SK-N-SH treated with all-trans-retinoic acid at 6 μM for 48 hours (cell line): ENCODE results near the gene OR1I1.
"Not testable (repeated sequence)": the region's sequence is repeated elsewhere in the genome, so short reads cannot be mapped to it uniquely, and the experiment has no call there.

Experiments
- ATAC-seq: fragments of 200-7000 bp; cut with Tn5 transposase; 3 replicates; pipeline ENCODE4 v1.9.1; 2020; ENCODE audit warnings: mild to moderate bottlenecking, moderate library complexity
- ARNTL ChIP-seq: fragments of 450-650 bp; formaldehyde crosslinking; IDR thresholded peaks from 2 replicates; pipeline ENCODE4 v1.5.0; 2020; ENCODE audit warnings: low read depth, mild to moderate bottlenecking, moderate library complexity, borderline replicate concordance
- BACH2 ChIP-seq: fragments of 250-450 bp; sonication (Bioruptor Pico); IDR thresholded peaks from 2 replicates; pipeline ENCODE4 v1.9.0; 2021; ENCODE audit warnings: mild to moderate bottlenecking, borderline replicate concordance
- CSDC2 ChIP-seq: fragments of 250-450 bp; sonication (Bioruptor Pico); IDR thresholded peaks from 2 replicates; pipeline ENCODE4 v1.5.0; 2020; ENCODE audit warnings: mild to moderate bottlenecking, moderate library complexity
- ESRRG ChIP-seq: fragments of 250-450 bp; sonication (Bioruptor Pico); IDR thresholded peaks from 2 replicates; pipeline ENCODE4 v1.6.1; 2021; ENCODE audit warnings: mild to moderate bottlenecking
- GLIS3 ChIP-seq: fragments of 250-450 bp; sonication (Bioruptor Pico); IDR thresholded peaks from 2 replicates; pipeline ENCODE4 v1.5.0; 2020; ENCODE audit warnings: mild to moderate bottlenecking, moderate library complexity
- ISL1 ChIP-seq: fragments of 250-450 bp; sonication (Bioruptor Pico); IDR thresholded peaks from 2 replicates; pipeline ENCODE4 v2.1.2; 2022; ENCODE audit warnings: mild to moderate bottlenecking, moderate library complexity
- OSR1 ChIP-seq: fragments of 250-450 bp; sonication (Bioruptor Pico); IDR thresholded peaks from 2 replicates; pipeline ENCODE4 v1.8.0; 2022; ENCODE audit warnings: moderate library complexity, mild to moderate bottlenecking, inconsistent platforms
- RARB ChIP-seq: fragments of 250-450 bp; sonication (Bioruptor Pico); IDR thresholded peaks from 2 replicates; pipeline ENCODE4 v1.8.0; 2021; ENCODE audit warnings: mild to moderate bottlenecking, moderate library complexity
- SNAI2 ChIP-seq: fragments of 250-450 bp; sonication (Bioruptor Pico); IDR thresholded peaks from 2 replicates; pipeline ENCODE4 v1.5.0; 2020; ENCODE audit warnings: mild to moderate bottlenecking, moderate library complexity
- TCF4 ChIP-seq: fragments of 250-450 bp; sonication (Bioruptor Pico); IDR thresholded peaks from 2 replicates; pipeline ENCODE4 v1.8.0; 2021; ENCODE audit warnings: mild to moderate bottlenecking, moderate library complexity, borderline replicate concordance
- TOX ChIP-seq: fragments of 250-450 bp; sonication (Bioruptor Pico); IDR thresholded peaks from 2 replicates; pipeline ENCODE4 v1.8.0; 2021; ENCODE audit warnings: mild to moderate bottlenecking, moderate library complexity, borderline replicate concordance
- ZC3H10 ChIP-seq: fragments of 250-450 bp; sonication (Bioruptor Pico); IDR thresholded peaks from 2 replicates; pipeline ENCODE4 v1.5.1; 2021; ENCODE audit warnings: mild to moderate bottlenecking, moderate library complexity
- ZFP3 ChIP-seq: fragments of 250-450 bp; sonication (Bioruptor Pico); IDR thresholded peaks from 2 replicates; pipeline ENCODE4 v1.5.0; 2020; ENCODE audit warnings: mild to moderate bottlenecking, moderate library complexity
- ZFP30 ChIP-seq: fragments of 450-650 bp; formaldehyde crosslinking; IDR thresholded peaks from 2 replicates; pipeline ENCODE4 v1.5.0; 2022; ENCODE audit warnings: mild to moderate bottlenecking, moderate library complexity
- ZNF565 ChIP-seq: fragments of 450-650 bp; formaldehyde crosslinking; conservative IDR thresholded peaks from 2 replicates; pipeline ENCODE4 v1.5.0; 2020; ENCODE audit warnings: low read depth, mild to moderate bottlenecking, moderate library complexity
- ZNF70 ChIP-seq: fragments of 450-650 bp; formaldehyde crosslinking; IDR thresholded peaks from 2 replicates; pipeline ENCODE4 v1.5.0; 2020; ENCODE audit warnings: mild to moderate bottlenecking, moderate library complexity
- ZNF8 ChIP-seq: fragments of 450-650 bp; formaldehyde crosslinking; IDR thresholded peaks from 2 replicates; pipeline ENCODE4 v1.5.0; 2020; ENCODE audit warnings: mild to moderate bottlenecking, moderate library complexity
- TF ChIP-seq, protein P1 (sequence below): fragments of 250-450 bp; sonication (Bioruptor Pico); IDR thresholded peaks from 2 replicates; pipeline ENCODE4 v1.8.0; 2021; ENCODE audit warnings: low read depth, mild to moderate bottlenecking, moderate library complexity, borderline replicate concordance
- TF ChIP-seq, protein P2 (sequence below): fragments of 250-450 bp; sonication (Bioruptor Pico); IDR thresholded peaks from 2 replicates; pipeline ENCODE4 v1.5.0; 2020; ENCODE audit warnings: mild to moderate bottlenecking, moderate library complexity
- TF ChIP-seq, protein P3 (sequence below): fragments of 250-450 bp; sonication (Bioruptor Pico); IDR thresholded peaks from 2 replicates; pipeline ENCODE4 v1.5.1; 2020; ENCODE audit warnings: low read depth, mild to moderate bottlenecking, moderate library complexity
- TF ChIP-seq, protein P4 (sequence below): fragments of 250-450 bp; sonication (Bioruptor Pico); IDR thresholded peaks from 2 replicates; pipeline ENCODE4 v1.5.1; 2021; ENCODE audit warnings: mild to moderate bottlenecking, moderate library complexity

Gene OR1I1

DNA sequence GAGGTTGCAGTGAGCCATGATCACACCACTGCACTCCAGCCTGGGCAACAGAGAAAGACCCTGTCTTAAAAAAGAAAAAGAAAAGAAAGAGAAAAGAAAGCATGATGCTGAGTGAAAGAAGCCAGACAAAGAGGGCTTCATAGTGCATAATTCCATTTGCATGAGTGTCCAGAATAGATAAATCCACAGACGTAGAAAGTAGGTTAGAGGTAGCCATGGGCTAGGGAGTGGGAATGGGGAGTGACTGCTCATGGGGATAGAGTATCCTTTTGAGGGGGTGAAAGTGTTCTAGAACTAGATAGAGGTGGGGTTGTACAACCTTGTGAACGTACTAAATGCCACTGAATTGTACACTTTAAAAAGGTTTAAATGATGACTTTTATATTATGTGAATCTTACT, 7.6 kb upstream of the OR1I1 start (continued):
- TF ChIP-seq, protein P1, sequence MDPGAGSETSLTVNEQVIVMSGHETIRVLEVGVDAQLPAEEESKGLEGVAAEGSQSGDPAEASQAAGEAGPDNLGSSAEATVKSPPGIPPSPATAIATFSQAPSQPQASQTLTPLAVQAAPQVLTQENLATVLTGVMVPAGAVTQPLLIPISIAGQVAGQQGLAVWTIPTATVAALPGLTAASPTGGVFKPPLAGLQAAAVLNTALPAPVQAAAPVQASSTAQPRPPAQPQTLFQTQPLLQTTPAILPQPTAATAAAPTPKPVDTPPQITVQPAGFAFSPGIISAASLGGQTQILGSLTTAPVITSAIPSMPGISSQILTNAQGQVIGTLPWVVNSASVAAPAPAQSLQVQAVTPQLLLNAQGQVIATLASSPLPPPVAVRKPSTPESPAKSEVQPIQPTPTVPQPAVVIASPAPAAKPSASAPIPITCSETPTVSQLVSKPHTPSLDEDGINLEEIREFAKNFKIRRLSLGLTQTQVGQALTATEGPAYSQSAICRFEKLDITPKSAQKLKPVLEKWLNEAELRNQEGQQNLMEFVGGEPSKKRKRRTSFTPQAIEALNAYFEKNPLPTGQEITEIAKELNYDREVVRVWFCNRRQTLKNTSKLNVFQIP (CRISPR knock-in tag): no peak
- no peak for TF ChIP-seq ARNTL
- TF ChIP-seq BACH2 (CRISPR knock-in tag): no peak
- no peak for TF ChIP-seq TCF4 (CRISPR knock-in tag)
- no peak for TF ChIP-seq ZFP30 (CRISPR knock-in tag)
- TF ChIP-seq, all 23 proteins: peak for 0

DNA sequence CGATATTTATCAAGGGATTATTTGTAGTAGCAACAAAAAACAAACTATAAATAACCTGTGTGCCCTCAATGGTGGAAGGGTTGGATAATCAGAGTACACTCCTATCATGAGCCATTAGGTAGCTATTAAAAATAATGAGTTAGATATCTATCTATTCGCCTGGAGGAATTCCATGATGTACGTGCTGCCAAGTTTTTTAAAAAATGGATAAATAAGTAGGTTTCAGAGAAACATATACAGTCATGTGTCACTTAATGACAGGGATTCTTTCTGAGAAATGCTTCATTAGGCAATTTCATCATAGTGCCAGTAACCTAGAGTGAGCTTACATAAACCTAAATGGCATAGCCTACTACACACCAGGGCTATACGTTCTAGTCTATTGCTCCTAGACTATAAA, 6.2 kb upstream of the OR1I1 start:
- no peak for ATAC-seq
- TF ChIP-seq BACH2 (CRISPR knock-in tag): no peak
- TF ChIP-seq, protein P1 (CRISPR knock-in tag): no peak
- TF ChIP-seq ARNTL: no peak
- TF ChIP-seq ZNF565 (CRISPR knock-in tag): no peak
- no peak for TF ChIP-seq ESRRG (CRISPR knock-in tag)
- TF ChIP-seq SNAI2 (CRISPR knock-in tag): no peak
- TF ChIP-seq CSDC2 (CRISPR knock-in tag): no peak
- no peak for TF ChIP-seq ZC3H10 (CRISPR knock-in tag)
- TF ChIP-seq TOX (CRISPR knock-in tag): no peak
- TF ChIP-seq ZFP3 (CRISPR knock-in tag): no peak
- no peak for TF ChIP-seq ISL1 (CRISPR knock-in tag)
- TF ChIP-seq, protein P2, sequence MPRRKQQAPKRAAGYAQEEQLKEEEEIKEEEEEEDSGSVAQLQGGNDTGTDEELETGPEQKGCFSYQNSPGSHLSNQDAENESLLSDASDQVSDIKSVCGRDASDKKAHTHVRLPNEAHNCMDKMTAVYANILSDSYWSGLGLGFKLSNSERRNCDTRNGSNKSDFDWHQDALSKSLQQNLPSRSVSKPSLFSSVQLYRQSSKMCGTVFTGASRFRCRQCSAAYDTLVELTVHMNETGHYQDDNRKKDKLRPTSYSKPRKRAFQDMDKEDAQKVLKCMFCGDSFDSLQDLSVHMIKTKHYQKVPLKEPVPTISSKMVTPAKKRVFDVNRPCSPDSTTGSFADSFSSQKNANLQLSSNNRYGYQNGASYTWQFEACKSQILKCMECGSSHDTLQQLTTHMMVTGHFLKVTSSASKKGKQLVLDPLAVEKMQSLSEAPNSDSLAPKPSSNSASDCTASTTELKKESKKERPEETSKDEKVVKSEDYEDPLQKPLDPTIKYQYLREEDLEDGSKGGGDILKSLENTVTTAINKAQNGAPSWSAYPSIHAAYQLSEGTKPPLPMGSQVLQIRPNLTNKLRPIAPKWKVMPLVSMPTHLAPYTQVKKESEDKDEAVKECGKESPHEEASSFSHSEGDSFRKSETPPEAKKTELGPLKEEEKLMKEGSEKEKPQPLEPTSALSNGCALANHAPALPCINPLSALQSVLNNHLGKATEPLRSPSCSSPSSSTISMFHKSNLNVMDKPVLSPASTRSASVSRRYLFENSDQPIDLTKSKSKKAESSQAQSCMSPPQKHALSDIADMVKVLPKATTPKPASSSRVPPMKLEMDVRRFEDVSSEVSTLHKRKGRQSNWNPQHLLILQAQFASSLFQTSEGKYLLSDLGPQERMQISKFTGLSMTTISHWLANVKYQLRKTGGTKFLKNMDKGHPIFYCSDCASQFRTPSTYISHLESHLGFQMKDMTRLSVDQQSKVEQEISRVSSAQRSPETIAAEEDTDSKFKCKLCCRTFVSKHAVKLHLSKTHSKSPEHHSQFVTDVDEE (CRISPR knock-in tag): no peak
- no peak for TF ChIP-seq ZFP30 (CRISPR knock-in tag)
- TF ChIP-seq, protein P3, sequence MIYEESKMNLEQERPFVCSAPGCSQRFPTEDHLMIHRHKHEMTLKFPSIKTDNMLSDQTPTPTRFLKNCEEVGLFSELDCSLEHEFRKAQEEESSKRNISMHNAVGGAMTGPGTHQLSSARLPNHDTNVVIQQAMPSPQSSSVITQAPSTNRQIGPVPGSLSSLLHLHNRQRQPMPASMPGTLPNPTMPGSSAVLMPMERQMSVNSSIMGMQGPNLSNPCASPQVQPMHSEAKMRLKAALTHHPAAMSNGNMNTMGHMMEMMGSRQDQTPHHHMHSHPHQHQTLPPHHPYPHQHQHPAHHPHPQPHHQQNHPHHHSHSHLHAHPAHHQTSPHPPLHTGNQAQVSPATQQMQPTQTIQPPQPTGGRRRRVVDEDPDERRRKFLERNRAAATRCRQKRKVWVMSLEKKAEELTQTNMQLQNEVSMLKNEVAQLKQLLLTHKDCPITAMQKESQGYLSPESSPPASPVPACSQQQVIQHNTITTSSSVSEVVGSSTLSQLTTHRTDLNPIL (CRISPR knock-in tag): no peak
- TF ChIP-seq ZNF8 (CRISPR knock-in tag): no peak
- no peak for TF ChIP-seq RARB (CRISPR knock-in tag)
- TF ChIP-seq TCF4 (CRISPR knock-in tag): no peak
- no peak for TF ChIP-seq OSR1 (CRISPR knock-in tag)
- TF ChIP-seq ZNF70: no peak

DNA sequence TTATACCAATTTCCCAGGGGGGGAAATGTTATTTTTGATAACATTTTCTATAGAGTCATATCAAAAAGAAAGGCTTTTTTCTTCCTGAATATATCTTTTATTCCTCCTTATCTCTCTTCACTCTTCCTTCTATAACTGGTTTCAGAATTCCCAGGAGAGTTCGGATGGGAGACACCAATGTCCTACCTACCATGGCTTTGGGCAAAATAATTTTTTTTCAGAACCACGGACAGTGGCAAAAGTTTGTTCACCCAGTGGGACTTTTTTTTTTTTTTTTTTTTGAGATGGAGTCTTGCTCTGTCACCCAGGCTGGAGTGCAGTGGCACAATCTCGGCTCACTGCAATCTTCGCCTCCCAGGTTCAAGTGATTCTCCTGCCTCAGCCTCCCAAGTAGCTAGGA, 2.0 kb upstream of the OR1I1 start:
- ATAC-seq: not testable (repeated sequence)

DNA sequence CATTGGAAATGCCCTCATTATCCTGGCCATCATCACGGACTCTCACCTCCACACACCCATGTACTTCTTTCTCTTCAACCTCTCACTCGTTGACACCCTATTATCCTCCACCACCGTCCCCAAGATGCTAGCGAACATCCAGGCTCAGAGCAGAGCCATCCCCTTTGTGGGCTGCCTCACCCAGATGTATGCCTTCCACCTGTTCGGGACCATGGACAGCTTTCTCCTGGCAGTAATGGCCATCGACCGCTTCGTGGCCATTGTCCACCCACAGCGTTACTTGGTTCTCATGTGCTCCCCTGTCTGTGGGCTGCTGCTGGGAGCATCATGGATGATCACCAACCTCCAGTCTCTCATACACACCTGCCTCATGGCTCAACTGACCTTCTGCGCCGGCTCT, 5.2 kb downstream of the OR1I1 start:
- TF ChIP-seq, protein P4, sequence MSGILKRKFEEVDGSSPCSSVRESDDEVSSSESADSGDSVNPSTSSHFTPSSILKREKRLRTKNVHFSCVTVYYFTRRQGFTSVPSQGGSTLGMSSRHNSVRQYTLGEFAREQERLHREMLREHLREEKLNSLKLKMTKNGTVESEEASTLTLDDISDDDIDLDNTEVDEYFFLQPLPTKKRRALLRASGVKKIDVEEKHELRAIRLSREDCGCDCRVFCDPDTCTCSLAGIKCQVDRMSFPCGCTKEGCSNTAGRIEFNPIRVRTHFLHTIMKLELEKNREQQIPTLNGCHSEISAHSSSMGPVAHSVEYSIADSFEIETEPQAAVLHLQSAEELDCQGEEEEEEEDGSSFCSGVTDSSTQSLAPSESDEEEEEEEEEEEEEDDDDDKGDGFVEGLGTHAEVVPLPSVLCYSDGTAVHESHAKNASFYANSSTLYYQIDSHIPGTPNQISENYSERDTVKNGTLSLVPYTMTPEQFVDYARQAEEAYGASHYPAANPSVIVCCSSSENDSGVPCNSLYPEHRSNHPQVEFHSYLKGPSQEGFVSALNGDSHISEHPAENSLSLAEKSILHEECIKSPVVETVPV (CRISPR knock-in tag): no peak
- TF ChIP-seq GLIS3 (no peak), ZC3H10 (CRISPR knock-in tag) (no peak), RARB (CRISPR knock-in tag) (no peak), ZNF8 (CRISPR knock-in tag) (no peak)
- no peak for ATAC-seq
